OCI-LY3 (cell line): ENCODE results near the gene MED9.

Source experiments
- CTCF ChIP-seq: fragments of 200-600, 300-600 bp; sonication (generic); IDR thresholded peaks from 2 replicates; pipeline ENCODE4 v1.5.1; 2014; ENCODE audit warnings: antibody characterized with exemption, low read length, low read depth
- EZH2phosphoT487 ChIP-seq: fragments of 200-600 bp; shearing (Covaris generic); IDR thresholded peaks from 2 replicates; pipeline ENCODE4 v1.6.1; 2018; ENCODE audit warnings: antibody characterized with exemption, mixed run types, low read depth

GRCh38 chr17:17446666-17447155 is 30.1 kb upstream of the MED9 start:
- TF ChIP-seq CTCF (no peak), EZH2phosphoT487 (no peak)
